ENCODE measurements around the gene PARP4.

DNA sequence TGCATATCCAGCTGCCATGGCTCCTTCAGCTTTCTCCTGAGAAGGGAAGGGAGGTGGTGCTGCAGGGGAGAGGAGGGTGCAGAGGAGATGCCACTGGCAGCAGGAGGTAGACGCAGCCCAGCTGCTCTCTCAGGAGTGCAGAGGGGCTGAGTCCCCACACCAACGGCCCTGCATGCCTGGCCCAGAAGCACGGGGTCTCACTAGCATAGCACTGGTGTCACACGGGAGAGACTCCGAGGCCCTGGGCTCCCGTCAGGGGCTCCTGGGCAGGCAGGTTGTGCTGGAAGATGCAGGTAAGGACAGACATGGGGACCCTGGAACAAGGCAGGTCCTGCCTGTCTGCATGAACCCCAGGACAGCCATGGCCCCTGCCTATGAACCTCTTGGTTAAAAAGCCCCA is 123.1 kb downstream of the PARP4 start:
- TF ChIP-seq, protein P1, sequence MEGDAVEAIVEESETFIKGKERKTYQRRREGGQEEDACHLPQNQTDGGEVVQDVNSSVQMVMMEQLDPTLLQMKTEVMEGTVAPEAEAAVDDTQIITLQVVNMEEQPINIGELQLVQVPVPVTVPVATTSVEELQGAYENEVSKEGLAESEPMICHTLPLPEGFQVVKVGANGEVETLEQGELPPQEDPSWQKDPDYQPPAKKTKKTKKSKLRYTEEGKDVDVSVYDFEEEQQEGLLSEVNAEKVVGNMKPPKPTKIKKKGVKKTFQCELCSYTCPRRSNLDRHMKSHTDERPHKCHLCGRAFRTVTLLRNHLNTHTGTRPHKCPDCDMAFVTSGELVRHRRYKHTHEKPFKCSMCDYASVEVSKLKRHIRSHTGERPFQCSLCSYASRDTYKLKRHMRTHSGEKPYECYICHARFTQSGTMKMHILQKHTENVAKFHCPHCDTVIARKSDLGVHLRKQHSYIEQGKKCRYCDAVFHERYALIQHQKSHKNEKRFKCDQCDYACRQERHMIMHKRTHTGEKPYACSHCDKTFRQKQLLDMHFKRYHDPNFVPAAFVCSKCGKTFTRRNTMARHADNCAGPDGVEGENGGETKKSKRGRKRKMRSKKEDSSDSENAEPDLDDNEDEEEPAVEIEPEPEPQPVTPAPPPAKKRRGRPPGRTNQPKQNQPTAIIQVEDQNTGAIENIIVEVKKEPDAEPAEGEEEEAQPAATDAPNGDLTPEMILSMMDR (IDR thresholded peaks at IDR 0.05): no peak
- no peak for TF ChIP-seq POLR2A (IDR thresholded peaks at IDR 0.05; ENCODE audit: low read depth)
- TF ChIP-seq EP300 (IDR thresholded peaks at IDR 0.05): no peak
- TF ChIP-seq POLR2AphosphoS5 (IDR thresholded peaks at IDR 0.05): no peak

Measured in esophagus muscularis mucosa (tissue), 4 donors.